Epithelial cell of esophagus (primary cell): ENCODE measurements around the gene PIAS1.

Experiments used
- DNase-seq: peaks from one replicate; pipeline ENCODE4 v3.0.0; 2010; ENCODE audit warnings: low read depth
- H3K4me3 ChIP-seq: 2 replicates; pipeline ENCODE4 v1.5.1; 2011; ENCODE audit warnings: mild to moderate bottlenecking, low read length, control low read depth
- TF ChIP-seq, protein P1 (sequence below): IDR thresholded peaks from 2 replicates; pipeline ENCODE4 v1.5.1; 2011; ENCODE audit warnings: low read depth, mild to moderate bottlenecking, low read length, control low read depth, inconsistent platforms; ENCODE audit not compliant: insufficient read depth; ENCODE audit errors: missing control alignments

PIAS1 gene

DNA sequence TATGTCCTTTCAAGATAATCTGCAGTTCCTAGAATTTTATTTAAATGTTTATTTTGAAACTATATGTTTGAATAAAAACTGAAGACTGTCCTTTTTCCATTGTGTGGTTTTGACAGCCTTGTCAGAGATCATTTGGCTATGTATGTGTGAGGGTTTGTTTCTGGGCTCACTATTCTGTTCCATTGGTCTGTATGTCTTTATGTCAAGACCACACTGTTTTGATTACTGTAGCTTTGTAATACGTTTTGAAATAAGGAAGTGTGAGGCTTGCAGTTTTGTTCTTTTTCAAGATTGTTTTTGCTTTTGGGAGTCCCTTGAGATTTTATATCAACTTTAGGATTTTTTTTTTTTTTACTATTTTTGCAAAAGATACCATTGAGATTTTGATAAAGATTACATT, 42.0 kb downstream of the PIAS1 start:
- DNase-seq, result no peak
- TF ChIP-seq, protein P1, sequence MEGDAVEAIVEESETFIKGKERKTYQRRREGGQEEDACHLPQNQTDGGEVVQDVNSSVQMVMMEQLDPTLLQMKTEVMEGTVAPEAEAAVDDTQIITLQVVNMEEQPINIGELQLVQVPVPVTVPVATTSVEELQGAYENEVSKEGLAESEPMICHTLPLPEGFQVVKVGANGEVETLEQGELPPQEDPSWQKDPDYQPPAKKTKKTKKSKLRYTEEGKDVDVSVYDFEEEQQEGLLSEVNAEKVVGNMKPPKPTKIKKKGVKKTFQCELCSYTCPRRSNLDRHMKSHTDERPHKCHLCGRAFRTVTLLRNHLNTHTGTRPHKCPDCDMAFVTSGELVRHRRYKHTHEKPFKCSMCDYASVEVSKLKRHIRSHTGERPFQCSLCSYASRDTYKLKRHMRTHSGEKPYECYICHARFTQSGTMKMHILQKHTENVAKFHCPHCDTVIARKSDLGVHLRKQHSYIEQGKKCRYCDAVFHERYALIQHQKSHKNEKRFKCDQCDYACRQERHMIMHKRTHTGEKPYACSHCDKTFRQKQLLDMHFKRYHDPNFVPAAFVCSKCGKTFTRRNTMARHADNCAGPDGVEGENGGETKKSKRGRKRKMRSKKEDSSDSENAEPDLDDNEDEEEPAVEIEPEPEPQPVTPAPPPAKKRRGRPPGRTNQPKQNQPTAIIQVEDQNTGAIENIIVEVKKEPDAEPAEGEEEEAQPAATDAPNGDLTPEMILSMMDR, result no peak

DNA sequence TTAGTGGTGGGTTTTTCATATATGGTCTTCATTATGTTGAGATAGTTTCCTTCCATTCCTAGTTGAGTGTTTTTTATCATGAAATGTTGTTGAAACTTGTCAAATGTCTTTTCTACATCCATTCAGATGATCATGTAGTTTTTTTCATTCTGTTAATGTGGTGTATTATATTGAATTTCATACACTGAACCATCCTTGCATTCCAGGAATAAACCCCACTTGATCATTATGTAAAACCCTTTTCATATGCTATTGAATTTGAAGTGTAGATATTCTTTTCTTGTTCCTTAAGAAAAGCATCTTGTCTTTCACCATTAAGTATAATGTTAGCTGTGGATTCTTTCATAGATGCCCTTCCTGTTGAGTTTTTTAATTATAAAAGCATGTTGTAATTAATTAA, 42.9 kb downstream of the PIAS1 start:
- TF ChIP-seq, protein P1, result no peak
- no peak for DNase-seq
- H3K4me3 ChIP-seq, result no peak overlapping the region

More for the DNA sequence above, 42.0 kb downstream of the PIAS1 start:
- no peak overlapping the region for H3K4me3 ChIP-seq

DNA sequence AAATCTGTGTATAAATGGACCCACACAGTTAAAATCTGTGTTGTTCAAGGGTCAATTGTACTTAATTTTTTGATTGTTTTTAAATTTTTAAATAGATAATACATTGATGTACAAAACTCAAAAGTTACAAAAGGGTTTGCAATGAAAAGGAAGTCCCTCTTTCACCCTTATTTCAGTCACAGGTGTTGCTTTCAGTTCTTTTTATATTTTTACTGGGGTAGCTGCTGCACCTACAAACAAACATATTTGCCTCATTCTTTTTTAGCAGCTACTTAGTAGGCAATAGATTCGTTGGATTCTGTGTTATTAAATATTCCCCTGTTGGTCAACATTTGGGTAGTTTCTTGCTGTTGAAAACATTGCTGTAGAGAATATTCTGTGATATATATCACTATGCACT, 44.4 kb downstream of the PIAS1 start:
- TF ChIP-seq, protein P1, result no peak
- no peak for DNase-seq

DNA sequence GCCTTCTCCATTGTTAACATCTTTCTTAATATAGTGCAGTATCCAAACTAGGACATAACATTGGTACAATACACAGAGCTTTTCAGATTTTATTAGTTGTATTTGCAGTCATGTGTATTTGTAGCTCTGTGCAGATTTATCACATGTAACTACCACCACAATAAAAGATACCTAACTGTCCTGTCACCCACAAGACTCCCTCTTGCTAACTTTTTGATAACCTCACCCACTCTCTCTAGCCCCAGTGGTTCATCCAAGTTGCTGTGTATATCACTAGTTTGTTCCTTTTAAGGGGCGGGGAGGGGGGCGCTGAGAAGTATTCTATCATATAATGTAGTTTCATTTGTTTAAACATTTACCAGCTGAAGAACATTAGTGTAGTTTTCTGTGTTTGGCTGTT, 46.1 kb downstream of the PIAS1 start:
- no peak for DNase-seq
- TF ChIP-seq, protein P1, result no peak
- H3K4me3 ChIP-seq, result no peak overlapping the region

More for the DNA sequence above, 44.4 kb downstream of the PIAS1 start:
- no peak overlapping the region for H3K4me3 ChIP-seq

DNA sequence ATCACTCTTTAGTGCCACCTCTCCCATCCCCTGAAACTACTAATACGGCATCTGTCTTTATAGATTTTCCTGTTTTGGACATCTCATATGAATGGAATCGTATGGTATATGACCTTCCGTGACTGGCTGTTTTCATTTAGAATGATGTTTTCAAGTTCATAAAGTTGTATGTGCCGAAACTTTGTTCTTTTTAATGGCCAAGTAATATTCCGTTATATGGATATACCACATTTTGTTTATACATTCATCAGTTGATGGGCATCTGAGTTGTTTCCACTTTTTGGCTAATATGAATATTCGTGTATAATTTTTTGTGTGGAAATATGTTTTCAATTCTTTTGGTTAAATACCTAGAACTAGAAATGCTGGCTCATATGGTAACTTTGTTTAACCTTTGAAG, 49.5 kb downstream of the PIAS1 start:
- no peak overlapping the region for H3K4me3 ChIP-seq
- no peak for DNase-seq
- TF ChIP-seq, protein P1, result no peak

DNA sequence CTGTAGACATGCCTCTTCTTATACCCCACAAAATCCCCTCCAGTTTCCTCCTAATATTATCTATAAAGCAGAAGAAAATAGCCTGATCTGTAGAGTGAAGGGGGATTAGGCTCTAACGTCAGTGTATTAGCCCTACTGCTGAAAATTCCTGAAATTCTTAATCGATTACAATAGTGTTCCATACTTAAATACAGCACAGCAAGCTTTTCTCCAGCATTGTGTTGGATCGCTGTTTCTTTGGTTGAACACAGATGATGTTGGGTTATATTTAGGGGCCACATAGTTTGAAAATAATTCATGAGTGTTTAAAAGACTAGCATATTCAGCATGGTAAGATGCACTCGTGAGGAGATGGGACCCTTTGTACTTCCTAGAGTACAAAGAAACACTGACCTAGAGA, 52.5 kb downstream of the PIAS1 start:
- no peak for DNase-seq
- TF ChIP-seq, protein P1, result no peak
- no peak overlapping the region for H3K4me3 ChIP-seq

DNA sequence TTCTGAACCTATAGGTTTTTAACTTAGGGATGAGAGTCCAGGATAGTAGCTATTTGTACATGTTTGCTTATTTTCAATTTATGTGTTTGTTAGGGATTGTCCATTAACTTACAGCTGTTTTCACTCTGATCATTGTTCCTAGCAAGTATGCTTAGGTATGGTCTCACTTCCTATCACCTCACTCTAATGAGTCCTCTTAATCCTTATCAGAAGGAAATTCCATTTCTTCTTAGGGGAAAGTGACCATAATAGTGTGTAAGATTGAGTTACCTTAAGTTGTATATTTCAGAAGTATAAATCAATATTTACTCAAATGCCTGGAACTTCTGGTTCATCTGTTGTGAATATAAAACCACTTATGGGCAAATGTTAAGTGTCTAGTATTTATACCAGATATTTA, 53.0 kb downstream of the PIAS1 start:
- H3K4me3 ChIP-seq, result no peak overlapping the region
- TF ChIP-seq, protein P1, result no peak
- DNase-seq, result no peak
